ENCODE measurements around the gene ST13.
A peak's percentile ranks its signal among the peaks of the same experiment; 100 is the strongest.

The ST13 gene

GRCh38 chr22:40856513-40857308, at the start of gene ST13, which contains the start of gene XPNPEP3:
Gene ST13 (minus strand): TSS chr22:40856639. CDS start chr22:40856540, 99 bp downstream.
Gene XPNPEP3 (plus strand): TSS chr22:40857148. CDS start chr22:40857182, 34 bp downstream.
- H3K9ac ChIP-seq: peak within 1 kb of the TSS; percentile 94
- peaks cover 48% of the 10 kb centered on the region for H3K4me1 ChIP-seq
- peak within 1 kb of the TSS; percentile 91 for H3K4me2 ChIP-seq
- H3K4me3 ChIP-seq: peak within 1 kb of the TSS; percentile 84
- peaks cover 18% of the 10 kb centered on the region for H3K36me3 ChIP-seq
- no peaks in the 10 kb centered on the region for H3K27me3 ChIP-seq
- no peaks in the 10 kb centered on the region for H3K9me3 ChIP-seq
- H4K20me1 ChIP-seq: peaks cover 51% of the 10 kb centered on the region
- no peak for TF ChIP-seq Cebpa-rat (IDR thresholded peaks at IDR 0.05)
- peak within 1 kb of the TSS; percentile 97 for H3K27ac ChIP-seq

DNA sequence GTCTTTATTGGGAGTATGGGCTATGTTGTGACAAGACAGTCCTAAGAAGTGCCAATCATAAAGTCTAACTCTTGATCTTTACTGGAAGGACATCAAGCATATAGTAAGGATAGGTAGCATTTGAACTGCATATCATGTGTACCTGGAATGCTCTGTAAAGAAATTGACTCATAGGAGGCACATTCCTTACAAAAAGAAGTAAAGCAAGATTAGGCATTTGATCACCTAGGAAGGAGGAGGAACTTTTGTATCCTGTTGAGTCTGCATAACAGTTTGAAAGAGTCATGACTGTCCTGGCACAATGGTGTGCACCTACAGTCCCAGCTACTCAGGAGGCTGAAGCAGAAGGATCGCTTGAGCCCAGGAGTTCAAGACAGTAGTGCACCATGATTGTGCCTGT, 47.7 kb upstream of the ST13 start:
- no peak for TF ChIP-seq Cebpa-rat (IDR thresholded peaks at IDR 0.05)
- Histone ChIP-seq H3K9ac (no peak overlapping the region), H3K4me2 (no peak overlapping the region), H3K27me3 (no peaks in the 10 kb centered on the region), H3K36me3 (peaks cover 36% of the 10 kb centered on the region), H4K20me1 (no peaks in the 10 kb centered on the region), H3K9me3 (no peaks in the 10 kb centered on the region), H3K4me1 (no peaks in the 10 kb centered on the region), H3K4me3 (no peak overlapping the region), H3K27ac (no peak overlapping the region)

DNA sequence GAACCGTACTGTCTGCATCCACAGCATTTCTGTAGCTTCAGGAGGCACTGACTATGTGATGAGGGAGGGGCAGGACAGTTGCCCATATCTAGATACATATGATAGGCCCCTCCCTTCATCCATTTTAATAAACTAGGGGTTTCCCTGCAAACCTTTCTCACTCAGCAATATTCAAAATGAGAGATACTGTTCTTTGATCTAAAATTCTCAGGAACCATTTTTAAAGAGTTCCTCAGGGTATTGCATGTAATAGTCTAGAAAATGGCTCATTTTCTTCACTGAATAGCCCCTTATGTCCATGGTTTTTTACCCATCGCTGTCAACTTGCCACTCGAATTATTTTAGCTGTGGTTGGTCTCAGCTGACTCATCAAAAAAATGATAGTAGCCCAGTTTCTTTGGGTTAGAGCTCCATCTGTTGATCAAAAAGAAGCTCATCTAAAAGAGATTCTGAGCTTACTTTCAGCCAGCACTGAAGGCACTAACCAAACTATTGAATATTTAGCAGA, 42.5 kb upstream of the ST13 start:
- peaks cover 5% of the 10 kb centered on the region; the same call in 1 of the 2 replicates for H3K4me1 ChIP-seq
- H3K9me3 ChIP-seq: no peaks in the 10 kb centered on the region
- H3K27ac ChIP-seq: no peak overlapping the region
- H3K4me2 ChIP-seq: no peak overlapping the region
- no peak overlapping the region for H3K9ac ChIP-seq
- TF ChIP-seq Cebpa-rat (IDR thresholded peaks at IDR 0.05): no peak
- H3K27me3 ChIP-seq: no peaks in the 10 kb centered on the region
- H3K4me3 ChIP-seq: no peak overlapping the region
- no peaks in the 10 kb centered on the region for H4K20me1 ChIP-seq
- H3K36me3 ChIP-seq: peaks cover 5% of the 10 kb centered on the region; the same call in 1 of the 2 replicates

DNA sequence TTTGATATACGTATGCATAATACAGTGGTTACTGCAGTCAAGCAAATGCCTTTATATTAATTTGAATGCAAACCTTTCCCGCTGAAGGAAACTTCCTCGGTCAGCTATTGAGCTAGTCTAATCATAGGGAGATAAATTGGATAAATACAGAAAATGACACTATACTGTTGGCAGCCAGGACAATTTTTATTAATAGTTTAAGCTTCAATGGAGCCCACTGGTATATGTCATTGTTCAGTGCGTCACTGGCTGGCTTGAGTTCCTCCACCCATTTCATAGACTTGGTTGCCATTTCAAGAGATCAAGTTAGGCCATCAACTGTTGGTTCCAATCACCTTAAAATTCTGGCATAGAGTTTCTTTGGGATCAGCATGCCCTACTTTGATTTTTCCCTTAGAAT, 38.0 kb upstream of the ST13 start:
- H3K4me2 ChIP-seq: no peak overlapping the region
- H3K4me3 ChIP-seq: no peak overlapping the region
- no peaks in the 10 kb centered on the region for H4K20me1 ChIP-seq
- no peak overlapping the region for H3K9ac ChIP-seq
- peaks cover 5% of the 10 kb centered on the region; the same call in 1 of the 2 replicates for H3K4me1 ChIP-seq
- no peaks in the 10 kb centered on the region for H3K27me3 ChIP-seq
- no peaks in the 10 kb centered on the region for H3K9me3 ChIP-seq
- peaks cover 31% of the 10 kb centered on the region for H3K36me3 ChIP-seq
- no peak overlapping the region for H3K27ac ChIP-seq
- TF ChIP-seq Cebpa-rat (IDR thresholded peaks at IDR 0.05): no peak

GRCh38 chr22:40890881-40891280, 34.4 kb upstream of the ST13 start:
- Histone ChIP-seq H3K27ac (no peak overlapping the region), H4K20me1 (no peaks in the 10 kb centered on the region), H3K9ac (no peak overlapping the region), H3K4me1 (no peaks in the 10 kb centered on the region), H3K9me3 (no peaks in the 10 kb centered on the region), H3K4me3 (no peak overlapping the region), H3K4me2 (no peak overlapping the region), H3K27me3 (no peaks in the 10 kb centered on the region), H3K36me3 (peaks cover 66% of the 10 kb centered on the region)
- no peak for TF ChIP-seq Cebpa-rat (IDR thresholded peaks at IDR 0.05)

- Histone ChIP-seq H3K36me3 (peaks cover 81% of the 10 kb centered on the region), H3K4me1 (no peaks in the 10 kb centered on the region)
- no peak for TF ChIP-seq Cebpa-rat (IDR thresholded peaks at IDR 0.05)
Observed at GRCh38 chr22:40889116-40889515, 32.7 kb upstream of the ST13 start.

GRCh38 chr22:40878922-40879321, 22.5 kb upstream of the ST13 start:
- H3K27me3 ChIP-seq: no peaks in the 10 kb centered on the region
- no peak overlapping the region for H3K9ac ChIP-seq
- H3K27ac ChIP-seq: no peak overlapping the region
- H4K20me1 ChIP-seq: no peaks in the 10 kb centered on the region
- H3K36me3 ChIP-seq: peaks cover 38% of the 10 kb centered on the region
- H3K4me1 ChIP-seq: no peaks in the 10 kb centered on the region
- H3K4me2 ChIP-seq: no peak overlapping the region
- no peak overlapping the region for H3K4me3 ChIP-seq
- TF ChIP-seq Cebpa-rat (IDR thresholded peaks at IDR 0.05): no peak
- no peaks in the 10 kb centered on the region for H3K9me3 ChIP-seq

More at GRCh38 chr22:40889116-40889515, 32.7 kb upstream of the ST13 start:
- Histone ChIP-seq H3K9ac (no peak overlapping the region), H3K9me3 (no peaks in the 10 kb centered on the region), H4K20me1 (no peaks in the 10 kb centered on the region), H3K4me3 (no peak overlapping the region), H3K27me3 (no peaks in the 10 kb centered on the region), H3K4me2 (no peak overlapping the region), H3K27ac (no peak overlapping the region)

GRCh38 chr22:40877488-40877887, 21.0 kb upstream of the ST13 start:
- Histone ChIP-seq H3K4me2 (no peak overlapping the region), H3K9me3 (no peaks in the 10 kb centered on the region), H4K20me1 (no peaks in the 10 kb centered on the region), H3K27me3 (no peaks in the 10 kb centered on the region), H3K27ac (no peak overlapping the region), H3K9ac (no peak overlapping the region), H3K4me1 (no peaks in the 10 kb centered on the region), H3K4me3 (no peak overlapping the region), H3K36me3 (peaks cover 41% of the 10 kb centered on the region)
- TF ChIP-seq Cebpa-rat (IDR thresholded peaks at IDR 0.05): no peak

- no peaks in the 10 kb centered on the region for H3K4me1 ChIP-seq
- no peak overlapping the region for H3K27ac ChIP-seq
- H3K4me2 ChIP-seq: no peak overlapping the region
- H3K9me3 ChIP-seq: no peaks in the 10 kb centered on the region
- no peak overlapping the region for H3K9ac ChIP-seq
- H3K36me3 ChIP-seq: peaks cover 41% of the 10 kb centered on the region
- no peaks in the 10 kb centered on the region for H3K27me3 ChIP-seq
- H4K20me1 ChIP-seq: no peaks in the 10 kb centered on the region
- no peak overlapping the region for H3K4me3 ChIP-seq
- no peak for TF ChIP-seq Cebpa-rat (IDR thresholded peaks at IDR 0.05)
Observed at GRCh38 chr22:40876907-40877306, 20.5 kb upstream of the ST13 start.

DNA sequence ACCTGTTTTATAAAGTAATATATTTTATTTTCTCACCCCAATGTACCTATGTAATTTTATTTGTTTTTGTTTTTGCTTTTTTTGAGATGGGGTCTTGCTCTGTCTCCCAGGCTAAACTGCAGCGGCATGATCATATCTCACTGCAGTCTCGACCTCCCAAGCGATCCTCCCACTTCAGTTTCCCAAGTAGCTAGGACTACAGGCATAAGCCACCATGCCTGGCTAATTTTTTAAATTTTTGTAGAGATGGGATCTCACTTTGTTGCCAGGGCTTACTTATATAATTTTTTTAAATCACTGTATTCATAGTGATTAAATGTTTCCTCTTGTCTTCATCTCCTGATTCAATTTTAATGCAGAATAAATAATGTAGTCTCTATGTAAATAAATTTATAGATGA, 18.7 kb upstream of the ST13 start:
- no peaks in the 10 kb centered on the region for H4K20me1 ChIP-seq
- TF ChIP-seq Cebpa-rat (IDR thresholded peaks at IDR 0.05): no peak
- H3K4me1 ChIP-seq: no peaks in the 10 kb centered on the region
- H3K4me3 ChIP-seq: no peak overlapping the region
- no peak overlapping the region for H3K9ac ChIP-seq
- peaks cover 44% of the 10 kb centered on the region for H3K36me3 ChIP-seq
- H3K4me2 ChIP-seq: no peak overlapping the region
- no peaks in the 10 kb centered on the region for H3K9me3 ChIP-seq
- no peak overlapping the region for H3K27ac ChIP-seq
- no peaks in the 10 kb centered on the region for H3K27me3 ChIP-seq

Data from BLaER1 (cell line).